Measurements from ENCODE around the gene APOBEC2.

The APOBEC2 gene

GRCh38 chr6:41063884-41064285 lies 10.9 kb downstream of the APOBEC2 start:
- DNase-seq, result no peak

GRCh38 chr6:41064841-41065240 lies 11.8 kb downstream of the APOBEC2 start:
- no peak for DNase-seq

GRCh38 chr6:41065550-41066026 lies 12.6 kb downstream of the APOBEC2 start:
- no peak for DNase-seq

- peak; percentile 60 for DNase-seq
Measured at GRCh38 chr6:41066867-41067304, 13.9 kb downstream of the APOBEC2 start.

- no peak for DNase-seq
Measured at GRCh38 chr6:41071501-41071922, 18.5 kb downstream of the APOBEC2 start.

- DNase-seq, result peak; percentile 99
Measured at GRCh38 chr6:41071923-41072835, 19.2 kb downstream of the APOBEC2 start, which contains the start of gene OARD1. Gene OARD1 (minus strand): TSS chr6:41072356. CDS start chr6:41071634, 722 bp downstream.

- no peak for DNase-seq
Measured at GRCh38 chr6:41072836-41073202, 19.8 kb downstream of the APOBEC2 start, which contains the start of gene NFYA. Gene NFYA (plus strand): TSS chr6:41072974. CDS start chr6:41079090, 6,116 bp downstream.

GRCh38 chr6:41073203-41073967 lies 20.4 kb downstream of the APOBEC2 start:
- DNase-seq, result peak; percentile 47

- DNase-seq, result no peak
Measured at GRCh38 chr6:41073968-41074691, 21.1 kb downstream of the APOBEC2 start.

- DNase-seq, result no peak
Measured at GRCh38 chr6:41074692-41075436, 21.9 kb downstream of the APOBEC2 start.

- no peak for DNase-seq
Measured at GRCh38 chr6:41075651-41076626, 22.9 kb downstream of the APOBEC2 start.

- DNase-seq, result no peak
Measured at GRCh38 chr6:41077536-41077935, 24.5 kb downstream of the APOBEC2 start.

- DNase-seq, result no peak
Measured at GRCh38 chr6:41078101-41078500, 25.1 kb downstream of the APOBEC2 start.

- no peak for DNase-seq
Measured at GRCh38 chr6:41079080-41079479, 26.1 kb downstream of the APOBEC2 start.

GRCh38 chr6:41080621-41081020 lies 27.6 kb downstream of the APOBEC2 start:
- DNase-seq, result no peak

- DNase-seq, result no peak
Measured at GRCh38 chr6:41083072-41083471, 30.1 kb downstream of the APOBEC2 start.

GRCh38 chr6:41085182-41085581 lies 32.2 kb downstream of the APOBEC2 start:
- DNase-seq, result no peak

GRCh38 chr6:41088451-41088850 lies 35.4 kb downstream of the APOBEC2 start:
- DNase-seq, result no peak

- DNase-seq, result no peak
Measured at GRCh38 chr6:41090841-41091761, 38.1 kb downstream of the APOBEC2 start.

Measured in NCI-H1694 (cell line).